HG03095 (cell line): ENCODE data around the gene PPP1R16B.

Experiments
- ATAC-seq: cut with Tn5 transposase; IDR thresholded peaks from one replicate; pipeline ENCODE4 v1.9.1; 2021; ENCODE audit warnings: moderate library complexity; ENCODE audit not compliant: unreplicated experiment

The PPP1R16B gene

GRCh38 chr20:38893056-38893564 is 87.6 kb downstream of the PPP1R16B start:
- no peak for ATAC-seq

- peak; percentile 48 for ATAC-seq
Observed at GRCh38 chr20:38893565-38894090, 88.1 kb downstream of the PPP1R16B start.

- no peak for ATAC-seq
Observed at GRCh38 chr20:38894091-38894847, 88.8 kb downstream of the PPP1R16B start.

- ATAC-seq, result no peak
Observed at GRCh38 chr20:38895098-38895949, 89.8 kb downstream of the PPP1R16B start.

- ATAC-seq, result no peak
Observed at GRCh38 chr20:38896009-38896594, 90.6 kb downstream of the PPP1R16B start.

GRCh38 chr20:38897267-38897666 is 91.8 kb downstream of the PPP1R16B start:
- ATAC-seq, result no peak

GRCh38 chr20:38900606-38901005 is 95.1 kb downstream of the PPP1R16B start:
- ATAC-seq, result no peak

GRCh38 chr20:38902601-38903000 is 97.1 kb downstream of the PPP1R16B start:
- ATAC-seq, result no peak

GRCh38 chr20:38903335-38903734 is 97.8 kb downstream of the PPP1R16B start:
- no peak for ATAC-seq

GRCh38 chr20:38905375-38905774 is 99.9 kb downstream of the PPP1R16B start:
- no peak for ATAC-seq

GRCh38 chr20:38907918-38908677 is 102.6 kb downstream of the PPP1R16B start:
- ATAC-seq, result no peak

GRCh38 chr20:38915355-38915754 is 109.9 kb downstream of the PPP1R16B start:
- ATAC-seq, result no peak

GRCh38 chr20:38917657-38918056 is 112.2 kb downstream of the PPP1R16B start:
- ATAC-seq, result no peak

- ATAC-seq, result no peak
Observed at GRCh38 chr20:38918172-38918571, 112.7 kb downstream of the PPP1R16B start.

- ATAC-seq, result no peak
Observed at GRCh38 chr20:38919683-38920082, 114.2 kb downstream of the PPP1R16B start.

GRCh38 chr20:38920411-38920810 is 114.9 kb downstream of the PPP1R16B start:
- ATAC-seq, result no peak

GRCh38 chr20:38920851-38921250 is 115.4 kb downstream of the PPP1R16B start:
- ATAC-seq, result no peak

GRCh38 chr20:38924718-38925117 is 119.2 kb downstream of the PPP1R16B start:
- no peak for ATAC-seq

GRCh38 chr20:38926142-38926933 is 120.8 kb downstream of the PPP1R16B start, which contains the start of gene FAM83D:
TSS of gene FAM83D (plus strand) at chr20:38926417. CDS start at chr20:38926443, 26 bp downstream.
- peak; percentile 91 for ATAC-seq
